ENCODE measurements around the gene C2CD4B. TPM values are rescaled to one million over a fixed set of nuclear protein-coding genes. Genes with fewer than 3 reads are reported as not detected.
A peak's percentile ranks its signal among the peaks of the same experiment; 100 is the strongest.

Gene C2CD4B
- total RNA-seq, 2 experiments from 2014 or later: 0.16 to 0.20 TPM

DNA sequence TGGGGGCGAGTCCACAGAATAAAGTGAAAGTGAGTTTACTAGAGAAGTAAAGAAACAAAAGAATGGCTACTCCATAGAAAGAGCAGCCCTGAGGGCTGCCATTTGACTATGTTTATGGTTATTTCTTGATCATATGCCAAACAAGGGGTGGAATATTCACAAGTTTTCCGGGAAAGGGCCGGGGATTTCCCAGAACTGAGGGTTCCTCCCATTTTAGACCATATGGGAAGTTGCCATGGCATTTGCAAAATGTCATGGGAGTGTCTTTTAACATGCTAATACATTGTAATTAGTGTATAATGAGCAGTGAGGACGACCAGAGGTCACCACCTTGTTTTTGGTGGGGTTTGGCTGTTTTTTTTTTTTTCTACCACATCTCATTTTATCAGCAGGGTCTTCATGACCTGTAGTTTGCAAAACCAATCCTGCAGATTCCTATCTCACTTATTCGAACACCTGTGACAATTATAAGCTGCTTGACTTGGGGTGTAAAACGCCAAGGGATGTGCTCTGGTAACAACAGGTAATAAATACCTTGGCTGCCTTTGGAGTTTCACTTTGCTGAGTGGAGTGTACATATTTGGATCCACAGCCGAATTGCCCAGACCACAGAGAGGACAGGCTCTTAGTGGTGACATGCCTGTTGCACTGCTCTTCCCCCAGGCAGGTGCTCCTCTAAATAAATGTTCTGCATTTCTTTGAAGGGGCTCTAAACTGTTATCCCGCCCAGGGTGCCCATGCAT, 43.6 kb downstream of the C2CD4B start:
- Histone ChIP-seq H3K27me3 (ENCODE audit: control insufficient read depth in 1 of 2, insufficient read depth in 2 of 2, low read length in 2 of 2) (no peaks in the 10 kb centered on the region), H3K4me1 (ENCODE audit: insufficient read depth, low read length) (peaks cover 41% of the 10 kb centered on the region), H3K36me3 (ENCODE audit: insufficient read depth, low read length) (no peaks in the 10 kb centered on the region), H3K9me3 (ENCODE audit: control insufficient read depth in 1 of 2, insufficient read depth in 1 of 2, low read length in 2 of 2) (no peaks in the 10 kb centered on the region), H3K27ac (ENCODE audit: low read depth in 1 of 2, low read length in 2 of 2) (peak overlapping the region in 1 of 2 donors; percentile 26), H3K4me3 (ENCODE audit: low read length) (no peak overlapping the region)
- H3K4me1 Mint-ChIP-seq (ENCODE audit: low read depth): peaks cover 73% of the 10 kb centered on the region
- no peaks in the 10 kb centered on the region for H3K36me3 Mint-ChIP-seq (ENCODE audit: low read depth)
- H3K4me3 Mint-ChIP-seq: no peak overlapping the region
- H3K9me3 Mint-ChIP-seq: no peaks in the 10 kb centered on the region
- intact Hi-C loops (cut with DNase I, micrococcal nuclease): no loop called here
- no peak for DNase-seq
- CTCF ChIA-PET: no interaction called here
- POLR2A ChIA-PET: interaction anchor here (1.4 kb wide), 1 partner anchor 61 kb away, joined by 5 read pairs; the partner anchor contains the start of gene VPS13C
- TF ChIP-seq, protein P1, sequence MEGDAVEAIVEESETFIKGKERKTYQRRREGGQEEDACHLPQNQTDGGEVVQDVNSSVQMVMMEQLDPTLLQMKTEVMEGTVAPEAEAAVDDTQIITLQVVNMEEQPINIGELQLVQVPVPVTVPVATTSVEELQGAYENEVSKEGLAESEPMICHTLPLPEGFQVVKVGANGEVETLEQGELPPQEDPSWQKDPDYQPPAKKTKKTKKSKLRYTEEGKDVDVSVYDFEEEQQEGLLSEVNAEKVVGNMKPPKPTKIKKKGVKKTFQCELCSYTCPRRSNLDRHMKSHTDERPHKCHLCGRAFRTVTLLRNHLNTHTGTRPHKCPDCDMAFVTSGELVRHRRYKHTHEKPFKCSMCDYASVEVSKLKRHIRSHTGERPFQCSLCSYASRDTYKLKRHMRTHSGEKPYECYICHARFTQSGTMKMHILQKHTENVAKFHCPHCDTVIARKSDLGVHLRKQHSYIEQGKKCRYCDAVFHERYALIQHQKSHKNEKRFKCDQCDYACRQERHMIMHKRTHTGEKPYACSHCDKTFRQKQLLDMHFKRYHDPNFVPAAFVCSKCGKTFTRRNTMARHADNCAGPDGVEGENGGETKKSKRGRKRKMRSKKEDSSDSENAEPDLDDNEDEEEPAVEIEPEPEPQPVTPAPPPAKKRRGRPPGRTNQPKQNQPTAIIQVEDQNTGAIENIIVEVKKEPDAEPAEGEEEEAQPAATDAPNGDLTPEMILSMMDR (IDR thresholded peaks at IDR 0.05): no peak
- no peak for ATAC-seq (ENCODE audit: poor library complexity)
- peak overlapping the region; percentile 83 for H3K27ac Mint-ChIP-seq
- no peaks in the 10 kb centered on the region for H3K27me3 Mint-ChIP-seq

DNA sequence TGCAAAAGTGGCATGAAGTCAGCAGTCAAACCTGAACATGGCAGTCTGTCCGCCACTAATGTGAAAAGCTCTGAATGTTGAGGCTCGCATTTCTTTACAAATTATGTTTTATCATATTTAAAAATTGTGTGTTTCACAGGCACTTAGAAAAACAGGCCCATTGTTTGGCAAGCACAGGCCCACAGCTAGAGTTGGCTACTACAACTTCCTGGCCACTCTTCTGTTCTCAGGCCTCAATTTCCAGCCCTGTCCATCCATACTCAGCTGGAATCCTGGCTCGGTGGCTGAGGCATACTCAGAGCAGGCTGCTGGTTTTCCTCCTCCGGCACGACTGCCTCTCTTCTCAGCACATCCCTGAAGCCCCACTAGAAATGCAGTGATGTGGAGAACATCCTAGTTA, 44.3 kb downstream of the C2CD4B start:
- no peak overlapping the region for H3K4me3 Mint-ChIP-seq

GRCh38 chr15:62119874-62120273, 45.2 kb downstream of the C2CD4B start:
- no peaks in the 10 kb centered on the region for H3K27me3 ChIP-seq (ENCODE audit: control insufficient read depth in 1 of 2, insufficient read depth in 2 of 2, low read length in 2 of 2)
- Mint-ChIP-seq H3K4me3 (no peak overlapping the region), H3K36me3 (ENCODE audit: low read depth) (no peaks in the 10 kb centered on the region), H3K9me3 (no peaks in the 10 kb centered on the region), H3K27me3 (no peaks in the 10 kb centered on the region), H3K27ac (peak overlapping the region; percentile 54), H3K4me1 (ENCODE audit: low read depth) (peaks cover 57% of the 10 kb centered on the region)
- TF ChIP-seq, protein P1 (IDR thresholded peaks at IDR 0.05): no peak
- H3K27ac ChIP-seq (ENCODE audit: low read depth in 1 of 2, low read length in 2 of 2): no peak overlapping the region
- H3K4me3 ChIP-seq (ENCODE audit: low read length): no peak overlapping the region
- H3K9me3 ChIP-seq (ENCODE audit: control insufficient read depth in 1 of 2, insufficient read depth in 1 of 2, low read length in 2 of 2): no peaks in the 10 kb centered on the region
- ATAC-seq (ENCODE audit: poor library complexity): no peak
- ChIA-PET POLR2A (interaction anchor here (1.5 kb wide), 1 partner anchor 9 kb away, joined by 3 read pairs; no protein-coding TSS in a partner anchor), CTCF (no interaction called here)
- no peak for DNase-seq
- intact Hi-C loops (cut with DNase I, micrococcal nuclease): no loop called here
- H3K4me1 ChIP-seq (ENCODE audit: insufficient read depth, low read length): peaks cover 40% of the 10 kb centered on the region
- no peaks in the 10 kb centered on the region for H3K36me3 ChIP-seq (ENCODE audit: insufficient read depth, low read length)

More for the DNA sequence above, 44.3 kb downstream of the C2CD4B start:
- Histone ChIP-seq H3K9me3 (ENCODE audit: control insufficient read depth in 1 of 2, insufficient read depth in 1 of 2, low read length in 2 of 2) (no peaks in the 10 kb centered on the region), H3K4me1 (ENCODE audit: insufficient read depth, low read length) (peaks cover 41% of the 10 kb centered on the region), H3K36me3 (ENCODE audit: insufficient read depth, low read length) (no peaks in the 10 kb centered on the region), H3K27ac (ENCODE audit: low read depth in 1 of 2, low read length in 2 of 2) (no peak overlapping the region), H3K27me3 (ENCODE audit: control insufficient read depth in 1 of 2, insufficient read depth in 2 of 2, low read length in 2 of 2) (no peaks in the 10 kb centered on the region), H3K4me3 (ENCODE audit: low read length) (no peak overlapping the region)
- no peak for DNase-seq
- intact Hi-C loops (cut with DNase I, micrococcal nuclease): no loop called here
- TF ChIP-seq, protein P1 (IDR thresholded peaks at IDR 0.05): no peak
- Mint-ChIP-seq H3K36me3 (ENCODE audit: low read depth) (no peaks in the 10 kb centered on the region), H3K4me1 (ENCODE audit: low read depth) (peaks cover 66% of the 10 kb centered on the region), H3K9me3 (no peaks in the 10 kb centered on the region), H3K27me3 (no peaks in the 10 kb centered on the region), H3K27ac (peak overlapping the region; percentile 83)
- ChIA-PET CTCF (no interaction called here), POLR2A (no interaction called here)
- ATAC-seq (ENCODE audit: poor library complexity): no peak
